H9 (cell line): ENCODE data around the gene TTLL9. TPM values are rescaled to one million over a fixed set of nuclear protein-coding genes. Genes with fewer than 3 reads are reported as not detected.

Experiments
- DNase-seq: peaks from one replicate; pipeline ENCODE4 v3.0.0-alpha.2; 2017
- H2AFZ ChIP-seq: one replicate; pipeline ENCODE4 v1.6.1; 2013; ENCODE audit warnings: mild to moderate bottlenecking, low read length, control low read depth, moderate library complexity
- H2AK5ac ChIP-seq: 2 replicates; pipeline ENCODE4 v1.6.1; 2013; ENCODE audit warnings: low read length, control low read depth, mixed read lengths; ENCODE audit not compliant: insufficient read length
- H2BK120ac ChIP-seq: one replicate; pipeline ENCODE4 v1.6.1; 2013; ENCODE audit warnings: low read depth, mild to moderate bottlenecking, low read length, control low read depth, inconsistent platforms; ENCODE audit not compliant: poor library complexity, severe bottlenecking
- H2BK12ac ChIP-seq: 2 replicates; pipeline ENCODE4 v1.6.1; 2013; ENCODE audit warnings: low read length, control low read depth, mixed read lengths, low read depth; ENCODE audit not compliant: insufficient read length
- H2BK15ac ChIP-seq: 2 replicates; pipeline ENCODE4 v1.6.1; 2013; ENCODE audit warnings: low read depth, low read length, control low read depth
- H2BK20ac ChIP-seq: one replicate; pipeline ENCODE4 v1.6.1; 2013; ENCODE audit warnings: low read depth, mild to moderate bottlenecking, low read length, control low read depth, inconsistent platforms; ENCODE audit not compliant: poor library complexity, severe bottlenecking
- H2BK5ac ChIP-seq: 2 replicates; pipeline ENCODE4 v1.6.1; 2013; ENCODE audit warnings: low read length, control low read depth, mixed read lengths; ENCODE audit not compliant: insufficient read length
- H3K14ac ChIP-seq: 2 replicates; pipeline ENCODE4 v1.6.1; 2013; ENCODE audit warnings: low read length, control low read depth; ENCODE audit not compliant: insufficient read depth
- H3K18ac ChIP-seq: 2 replicates; pipeline ENCODE4 v1.6.1; 2013; ENCODE audit warnings: low read depth, mild to moderate bottlenecking, mixed read lengths, low read length, control low read depth; ENCODE audit not compliant: insufficient read length
- H3K23ac ChIP-seq: 2 replicates; pipeline ENCODE4 v1.6.1; 2013; ENCODE audit warnings: low read length, control low read depth, mixed read lengths, low read depth; ENCODE audit not compliant: insufficient read length
- H3K23me2 ChIP-seq: 2 replicates; pipeline ENCODE4 v1.6.1; 2013; ENCODE audit warnings: low read depth, mild to moderate bottlenecking, mixed read lengths, low read length, control low read depth; ENCODE audit not compliant: insufficient read length, poor library complexity, severe bottlenecking
- H3K27ac ChIP-seq: 2 replicates; pipeline ENCODE4 v1.5.1; 2013; ENCODE audit warnings: low read length, control low read depth, mixed read lengths, low read depth; ENCODE audit not compliant: insufficient read length
- H3K27me3 ChIP-seq: 2 replicates; pipeline ENCODE4 v1.6.1; 2013; ENCODE audit warnings: low read length, control low read depth, inconsistent platforms; ENCODE audit not compliant: insufficient read depth
- H3K4ac ChIP-seq: 2 replicates; pipeline ENCODE4 v1.6.1; 2013; ENCODE audit warnings: low read depth, mild to moderate bottlenecking, control low read depth, inconsistent platforms, low read length, moderate library complexity
- H3K4me1 ChIP-seq: 2 replicates; pipeline ENCODE4 v1.6.1; 2013; ENCODE audit warnings: low read length, control low read depth, inconsistent platforms; ENCODE audit not compliant: insufficient read depth
- H3K4me2 ChIP-seq: 2 replicates; pipeline ENCODE4 v1.6.1; 2013; ENCODE audit warnings: low read length, control low read depth, mixed read lengths; ENCODE audit not compliant: insufficient read length, insufficient read depth
- H3K56ac ChIP-seq: 2 replicates; pipeline ENCODE4 v1.6.1; 2013; ENCODE audit warnings: low read depth, mild to moderate bottlenecking, mixed read lengths, low read length, control low read depth; ENCODE audit not compliant: insufficient read length
- H3K79me1 ChIP-seq: 2 replicates; pipeline ENCODE4 v1.6.1; 2013; ENCODE audit warnings: low read depth, mild to moderate bottlenecking, moderate library complexity, low read length, control low read depth, inconsistent platforms; ENCODE audit not compliant: insufficient read depth, poor library complexity, severe bottlenecking
- H3K79me2 ChIP-seq: 2 replicates; pipeline ENCODE4 v1.6.1; 2013; ENCODE audit warnings: low read length, control low read depth, inconsistent platforms; ENCODE audit not compliant: insufficient read depth
- H3K9ac ChIP-seq: 2 replicates; pipeline ENCODE4 v1.6.1; 2013; ENCODE audit warnings: low read length, control low read depth, mixed read lengths; ENCODE audit not compliant: insufficient read length; ENCODE audit errors: extremely low read depth
- H3K9me3 ChIP-seq: one replicate; pipeline ENCODE4 v1.6.1; 2013; ENCODE audit warnings: low read depth, low read length, inconsistent platforms; ENCODE audit not compliant: control insufficient read depth
- H3T11ph ChIP-seq: one replicate; pipeline ENCODE4 v1.6.1; 2013; ENCODE audit warnings: mild to moderate bottlenecking, low read length, control low read depth, inconsistent platforms
- H4K20me1 ChIP-seq: one replicate; pipeline ENCODE4 v1.6.1; 2013; ENCODE audit not compliant: control insufficient read depth, insufficient read length, insufficient read depth
- H4K5ac ChIP-seq: 2 replicates; pipeline ENCODE4 v1.6.1; 2013; ENCODE audit warnings: low read depth, mild to moderate bottlenecking, mixed read lengths, low read length, control low read depth; ENCODE audit not compliant: insufficient read length
- H4K8ac ChIP-seq: replicated peaks from 2 replicates; pipeline ENCODE4 v1.6.1; 2013; ENCODE audit warnings: low read length, control low read depth, mixed read lengths, low read depth; ENCODE audit not compliant: insufficient read length
- H4K91ac ChIP-seq: 2 replicates; pipeline ENCODE4 v1.6.1; 2013; ENCODE audit warnings: low read depth, mild to moderate bottlenecking, moderate library complexity, mixed read lengths, low read length, control low read depth; ENCODE audit not compliant: insufficient read length
- H3K27ac Mint-ChIP-seq, 3 experiments: 2 replicates in 2 of 3; 3 replicates in 1 of 3; pipeline ENCODE4 v1.8.0; 2020 to 2021; ENCODE audit warnings: mixed read lengths in 3 of 3, mild to moderate bottlenecking in 1 of 3, moderate library complexity in 1 of 3
- H3K27me3 Mint-ChIP-seq: 2 replicates; pipeline ENCODE4 v1.8.0; 2021; ENCODE audit warnings: low read depth, mild to moderate bottlenecking, moderate library complexity, mixed read lengths
- H3K36me3 Mint-ChIP-seq, 3 experiments: 2 replicates in 2 of 3; 3 replicates in 1 of 3; pipeline ENCODE4 v1.8.0; 2020 to 2021; ENCODE audit warnings: low read depth in 3 of 3, mixed read lengths in 3 of 3; ENCODE audit not compliant: insufficient read depth in 1 of 3
- H3K4me1 Mint-ChIP-seq, 2 experiments: 2 replicates each; pipeline ENCODE4 v1.8.0; 2020; ENCODE audit warnings: mixed read lengths in 2 of 2
- H3K4me3 Mint-ChIP-seq, 2 experiments: 2 replicates in 1 of 2; 3 replicates in 1 of 2; pipeline ENCODE4 v1.8.0; 2020 to 2021; ENCODE audit warnings: mild to moderate bottlenecking in 2 of 2, mixed read lengths in 2 of 2, moderate library complexity in 1 of 2
- H3K9me3 Mint-ChIP-seq, 2 experiments: 2 replicates in 1 of 2; 3 replicates in 1 of 2; pipeline ENCODE4 v1.8.0; 2020; ENCODE audit warnings: mild to moderate bottlenecking in 2 of 2, mixed read lengths in 2 of 2, moderate library complexity in 1 of 2
- CTCF ChIP-seq: fragments of 200-600 bp; sonication (generic); conservative IDR thresholded peaks from 3 replicates; pipeline ENCODE4 v1.8.0; 2021; ENCODE audit warnings: antibody characterized with exemption, mild to moderate bottlenecking
- WGBS: extraction: QIAGEN DNeasy Blood & Tissue Kit; methylation state at CpG from one replicate; pipeline ENCODE4 v1.1.7; 2013; ENCODE audit warnings: missing lambda C conversion rate, low lambda C conversion rate, mixed read lengths; ENCODE audit not compliant: insufficient read length; ENCODE audit errors: extremely low coverage; 5-methylcytosine and 5-hydroxymethylcytosine counted together
- total RNA-seq: library from RNA; stranded (reverse); gene quantifications from 2 replicates; pipeline ENCODE4 v1.2.1, GENCODE V29; 2021

TTLL9 gene
- total RNA-seq, 1 experiment from 2014 or later = 0.20 TPM

GRCh38 chr20:31863296-31864085 is 6.9 kb upstream of the TTLL9 start:
- H2AK5ac ChIP-seq = no peak overlapping the region
- no peak overlapping the region for H4K8ac ChIP-seq
- H3K27me3 ChIP-seq = no peaks in the 10 kb centered on the region
- no peak overlapping the region for H3K23ac ChIP-seq
- H3T11ph ChIP-seq = no peak overlapping the region
- H3K23me2 ChIP-seq = peaks cover 13% of the 10 kb centered on the region
- no peak overlapping the region for H3K27ac Mint-ChIP-seq
- H2BK120ac ChIP-seq = no peak overlapping the region
- H3K27me3 Mint-ChIP-seq = peaks cover 34% of the 10 kb centered on the region
- H2AFZ ChIP-seq = no peak overlapping the region
- peaks cover 3% of the 10 kb centered on the region; the same call in 1 of the 2 replicates for H3K4me1 ChIP-seq
- peaks cover 30 to 33% of the 10 kb centered on the region in 2 experiments for H3K4me1 Mint-ChIP-seq
- no peak overlapping the region for H3K14ac ChIP-seq
- no peak overlapping the region for H3K27ac ChIP-seq
- no peak overlapping the region for H2BK20ac ChIP-seq
- no CpG with 5 or more reads among the region's 9 CpGs for WGBS
- no peak for DNase-seq
- no peak overlapping the region for H3K9ac ChIP-seq
- H3K36me3 Mint-ChIP-seq = no peaks in the 10 kb centered on the region; a peak in 1 of 7 replicates
- no peak overlapping the region for H2BK5ac ChIP-seq
- no peak overlapping the region for H3K4me2 ChIP-seq
- H3K79me2 ChIP-seq = no peaks in the 10 kb centered on the region
- H3K9me3 Mint-ChIP-seq = no peaks in the 10 kb centered on the region
- no peak overlapping the region for H3K4me3 Mint-ChIP-seq
- no peak overlapping the region for H4K5ac ChIP-seq
- no peak overlapping the region for H2BK15ac ChIP-seq
- no peak overlapping the region for H3K56ac ChIP-seq
- no peak overlapping the region for H2BK12ac ChIP-seq
- no peak for TF ChIP-seq CTCF
- no peaks in the 10 kb centered on the region for H3K79me1 ChIP-seq
- H3K18ac ChIP-seq = no peak overlapping the region
- no peak overlapping the region for H4K91ac ChIP-seq
- H3K4ac ChIP-seq = no peak overlapping the region
- no peaks in the 10 kb centered on the region for H4K20me1 ChIP-seq
- no peaks in the 10 kb centered on the region for H3K9me3 ChIP-seq
